ENCODE results near the gene ZNF385A. TPM values are rescaled to one million over a fixed set of nuclear protein-coding genes. Genes with fewer than 3 reads are reported as not detected.

Gene ZNF385A
- total and polyA plus RNA-seq, 9 of the 15 experiments (the other 6 are each of a cell fraction or from before 2014, with no cell fraction given) = 1.0 to 111 (median 7.7) TPM

DNA sequence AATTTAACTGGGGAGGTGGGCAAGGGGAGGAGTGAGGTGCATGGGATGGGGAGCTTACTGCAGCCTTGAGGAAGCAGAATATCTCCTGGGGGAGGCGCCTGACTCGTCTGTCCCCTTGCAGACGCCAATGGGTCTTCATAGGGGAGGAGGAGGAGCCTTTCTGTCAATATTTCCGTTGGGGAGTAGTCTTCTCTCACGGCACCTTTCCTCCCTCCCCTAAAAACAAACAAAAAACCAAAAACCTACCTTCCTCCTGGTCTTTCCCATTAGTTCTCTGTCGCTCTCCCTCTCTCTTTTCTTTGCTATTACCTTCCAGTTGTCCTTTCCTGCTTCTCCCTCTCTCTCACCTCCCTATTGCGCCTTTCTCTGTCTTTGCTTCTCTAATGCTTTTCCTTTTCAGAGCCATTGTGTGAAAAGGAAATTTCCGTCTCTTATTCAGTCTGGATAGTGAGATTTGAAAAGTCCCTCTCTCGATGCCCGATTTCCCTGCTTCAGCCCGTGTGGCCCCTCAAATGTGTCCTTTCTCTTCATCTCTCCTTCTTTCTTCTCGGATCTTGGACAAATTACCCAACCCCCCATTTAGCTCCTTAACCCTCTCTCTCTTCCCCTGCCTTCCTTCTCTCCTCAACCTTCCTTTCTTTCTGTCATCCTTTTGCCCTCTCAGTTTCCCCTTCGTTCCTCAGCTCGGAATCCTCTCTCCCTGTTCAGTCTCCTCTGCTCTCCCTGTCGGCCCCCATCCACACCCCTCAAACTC is 26.2 kb downstream of the ZNF385A start (continued):
- TF ChIP-seq, protein P1, sequence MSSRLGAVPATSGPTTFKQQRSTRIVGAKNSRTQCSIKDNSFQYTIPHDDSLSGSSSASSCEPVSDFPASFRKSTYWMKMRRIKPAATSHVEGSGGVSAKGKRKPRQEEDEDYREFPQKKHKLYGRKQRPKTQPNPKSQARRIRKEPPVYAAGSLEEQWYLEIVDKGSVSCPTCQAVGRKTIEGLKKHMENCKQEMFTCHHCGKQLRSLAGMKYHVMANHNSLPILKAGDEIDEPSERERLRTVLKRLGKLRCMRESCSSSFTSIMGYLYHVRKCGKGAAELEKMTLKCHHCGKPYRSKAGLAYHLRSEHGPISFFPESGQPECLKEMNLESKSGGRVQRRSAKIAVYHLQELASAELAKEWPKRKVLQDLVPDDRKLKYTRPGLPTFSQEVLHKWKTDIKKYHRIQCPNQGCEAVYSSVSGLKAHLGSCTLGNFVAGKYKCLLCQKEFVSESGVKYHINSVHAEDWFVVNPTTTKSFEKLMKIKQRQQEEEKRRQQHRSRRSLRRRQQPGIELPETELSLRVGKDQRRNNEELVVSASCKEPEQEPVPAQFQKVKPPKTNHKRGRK (tag; IDR thresholded peaks at IDR 0.05) = peak; percentile 88
- TF ChIP-seq MCM3 (IDR thresholded peaks at IDR 0.05) (peak; percentile 73; the same call in 1 of the 2 replicates), ZEB2 (IDR thresholded peaks at IDR 0.05) (peak; percentile 71), KLF6 (CRISPR knock-in tag; IDR thresholded peaks at IDR 0.05; ENCODE audit: borderline replicate concordance) (no peak), RBM15 (IDR thresholded peaks at IDR 0.05; ENCODE audit: insufficient read depth, low read length) (no peak), MEF2A (IDR thresholded peaks at IDR 0.05; ENCODE audit: control insufficient read depth, low read depth, low read length) (no peak), CREM (IDR thresholded peaks at IDR 0.05; ENCODE audit: low read depth) (0 out of 2 replicates have a peak, but pooled peaks have one; percentile 24), ZNF280A (IDR thresholded peaks at IDR 0.05; ENCODE audit: low read depth, partially characterized antibody) (peak; percentile 55), MECOM (CRISPR knock-in tag; IDR thresholded peaks at IDR 0.05) (no peak), ZNF134 (CRISPR knock-in tag; conservative IDR thresholded peaks at IDR 0.05) (no peak), LARP7 (IDR thresholded peaks at IDR 0.05) (peak; percentile 88), ETV6 (IDR thresholded peaks at IDR 0.05; ENCODE audit: borderline replicate concordance in 1 of 2, low read depth in 2 of 2, low read length in 1 of 2) (no peak), ETV6 (CRISPR knock-in tag; IDR thresholded peaks at IDR 0.05; ENCODE audit: borderline replicate concordance) (no peak), CHD2 (IDR thresholded peaks at IDR 0.05; ENCODE audit: low read depth, low read length) (no peak), ASH1L (IDR thresholded peaks at IDR 0.05; ENCODE audit: borderline replicate concordance, low read depth, partially characterized antibody) (peak; percentile 39), AFF1 (IDR thresholded peaks at IDR 0.05; ENCODE audit: low read depth in 1 of 2, partially characterized antibody in 2 of 2) (peak; percentile 73 to 83), NCOA2 (IDR thresholded peaks at IDR 0.05; ENCODE audit: partially characterized antibody in 2 of 2) (no peak), ZNF589 (CRISPR knock-in tag; IDR thresholded peaks at IDR 0.05; ENCODE audit: low read depth) (no peak), ZNF584 (CRISPR knock-in tag; IDR thresholded peaks at IDR 0.05; ENCODE audit: low read depth) (0 out of 2 replicates have a peak, but pooled peaks have one; percentile 37)
